DND-41 (cell line): ENCODE measurements around the gene CPPED1.
"Not testable (repeated sequence)": the region's sequence is repeated elsewhere in the genome, so short reads cannot be mapped to it uniquely, and the experiment has no call there.

ENCODE experiments used
- ATAC-seq: fragments of 200-7000 bp; cut with Tn5 transposase; 3 replicates; pipeline ENCODE4 v1.9.1; 2021; ENCODE audit warnings: low read depth; ENCODE audit not compliant: insufficient read depth
- DNase-seq: peaks from one replicate; pipeline ENCODE4 v3.0.0-alpha.2; 2020
- H2AFZ ChIP-seq: 2 replicates; pipeline ENCODE4 v1.6.0; 2012; ENCODE audit warnings: low read depth, low read length
- H3K27ac ChIP-seq: 2 replicates; pipeline ENCODE4 v1.5.1; 2012; ENCODE audit warnings: low read length, inconsistent platforms
- H3K27me3 ChIP-seq: fragments of 200-600 bp; sonication (generic); 2 replicates; pipeline ENCODE4 v1.6.0; 2012; ENCODE audit warnings: low read length, mild to moderate bottlenecking, inconsistent platforms; ENCODE audit not compliant: insufficient read depth, poor library complexity
- H3K36me3 ChIP-seq: 2 replicates; pipeline ENCODE4 v1.5.1; 2012; ENCODE audit warnings: low read length, inconsistent platforms; ENCODE audit not compliant: insufficient read depth
- H3K4me1 ChIP-seq: 2 replicates; pipeline ENCODE4 v1.5.1; 2012; ENCODE audit warnings: mild to moderate bottlenecking, low read length; ENCODE audit not compliant: insufficient read depth
- H3K4me2 ChIP-seq: 2 replicates; pipeline ENCODE4 v1.6.0; 2012; ENCODE audit warnings: mild to moderate bottlenecking, moderate library complexity, low read length, inconsistent platforms; ENCODE audit not compliant: insufficient read depth
- H3K4me3 ChIP-seq, 2 experiments: fragments of 200-600 bp in 1 of 2; shearing (Covaris generic) in 1 of 2; 2 replicates each; pipeline ENCODE4 v1.5.1; 2012 to 2016; ENCODE audit warnings: inconsistent platforms in 2 of 2, low read length in 2 of 2, mild to moderate bottlenecking in 2 of 2, low read depth in 1 of 2, moderate library complexity in 1 of 2
- H3K79me2 ChIP-seq: 2 replicates; pipeline ENCODE4 v1.6.0; 2012; ENCODE audit warnings: low read length, inconsistent platforms; ENCODE audit not compliant: insufficient read depth
- H3K9ac ChIP-seq: 2 replicates; pipeline ENCODE4 v1.6.0; 2012; ENCODE audit warnings: low read depth, mild to moderate bottlenecking, inconsistent platforms, low read length, moderate library complexity
- H3K9me3 ChIP-seq: 2 replicates; pipeline ENCODE4 v1.5.1; 2012; ENCODE audit warnings: low read length, moderate library complexity, mild to moderate bottlenecking, inconsistent platforms; ENCODE audit not compliant: insufficient read depth, severe bottlenecking
- H4K20me1 ChIP-seq: 2 replicates; pipeline ENCODE4 v1.6.0; 2012; ENCODE audit warnings: low read length; ENCODE audit not compliant: insufficient read depth
- CTCF ChIP-seq: IDR thresholded peaks from 2 replicates; pipeline ENCODE4 v1.5.1; 2012; ENCODE audit warnings: borderline replicate concordance, low read length, moderate library complexity, mild to moderate bottlenecking; ENCODE audit not compliant: poor library complexity, severe bottlenecking; ENCODE audit errors: extremely low read depth
- EZH2 ChIP-seq: IDR thresholded peaks from 3 replicates; pipeline ENCODE4 v1.6.1; 2012; ENCODE audit warnings: borderline replicate concordance, low read depth, mild to moderate bottlenecking, moderate library complexity, low read length, inconsistent platforms; ENCODE audit not compliant: severe bottlenecking

CPPED1 gene

GRCh38 chr16:12800817-12801216, 2.9 kb downstream of the CPPED1 start:
- no peaks in the 10 kb centered on the region for H3K27me3 ChIP-seq
- H3K4me2 ChIP-seq: no peak overlapping the region
- H2AFZ ChIP-seq: no peak overlapping the region
- no peaks in the 10 kb centered on the region for H4K20me1 ChIP-seq
- no peaks in the 10 kb centered on the region for H3K9me3 ChIP-seq
- DNase-seq: no peak
- H3K36me3 ChIP-seq: no peaks in the 10 kb centered on the region
- H3K4me1 ChIP-seq: peaks cover 19% of the 10 kb centered on the region
- H3K9ac ChIP-seq: no peak overlapping the region
- 0 out of 2 replicates have a peak, but pooled peaks cover 2% of the 10 kb centered on the region for H3K79me2 ChIP-seq
- no peak for TF ChIP-seq EZH2
- no peak for TF ChIP-seq CTCF
- H3K4me3 ChIP-seq: no peak overlapping the region
- H3K27ac ChIP-seq: no peak overlapping the region
- ATAC-seq: no peak

GRCh38 chr16:12799996-12800395, 3.7 kb downstream of the CPPED1 start:
- H3K9ac ChIP-seq, H2AFZ ChIP-seq, H3K27ac ChIP-seq, H3K27me3 ChIP-seq, H3K36me3 ChIP-seq, H4K20me1 ChIP-seq, H3K9me3 ChIP-seq, DNase-seq, H3K4me3 ChIP-seq, ATAC-seq, H3K79me2 ChIP-seq, H3K4me2 ChIP-seq: not testable (repeated sequence)
- peaks cover 19% of the 10 kb centered on the region for H3K4me1 ChIP-seq

- H2AFZ ChIP-seq: no peak overlapping the region
- H3K9me3 ChIP-seq: no peaks in the 10 kb centered on the region
- TF ChIP-seq EZH2 (no peak), CTCF (no peak)
- no peak overlapping the region for H3K27ac ChIP-seq
- DNase-seq: no peak
- no peak overlapping the region for H3K4me3 ChIP-seq
- H3K27me3 ChIP-seq: no peaks in the 10 kb centered on the region
- no peak overlapping the region for H3K4me2 ChIP-seq
- no peaks in the 10 kb centered on the region for H4K20me1 ChIP-seq
- ATAC-seq: no peak
- 0 out of 2 replicates have a peak, but pooled peaks cover 2% of the 10 kb centered on the region for H3K79me2 ChIP-seq
- H3K4me1 ChIP-seq: peaks cover 11% of the 10 kb centered on the region
- H3K36me3 ChIP-seq: no peaks in the 10 kb centered on the region
- no peak overlapping the region for H3K9ac ChIP-seq
Observed at GRCh38 chr16:12798846-12799245, 4.8 kb downstream of the CPPED1 start.

GRCh38 chr16:12798171-12798570, 5.5 kb downstream of the CPPED1 start:
- no peaks in the 10 kb centered on the region for H3K27me3 ChIP-seq
- H3K4me3 ChIP-seq: no peak overlapping the region
- DNase-seq: no peak
- no peaks in the 10 kb centered on the region for H3K9me3 ChIP-seq
- ATAC-seq: no peak
- no peak overlapping the region for H3K27ac ChIP-seq
- H3K79me2 ChIP-seq: 0 out of 2 replicates have a peak, but pooled peaks cover 2% of the 10 kb centered on the region
- H4K20me1 ChIP-seq: no peaks in the 10 kb centered on the region
- H3K9ac ChIP-seq: no peak overlapping the region
- H3K4me2 ChIP-seq: no peak overlapping the region
- no peak overlapping the region for H2AFZ ChIP-seq
- TF ChIP-seq EZH2 (no peak), CTCF (no peak)
- H3K4me1 ChIP-seq: peaks cover 9% of the 10 kb centered on the region
- H3K36me3 ChIP-seq: no peaks in the 10 kb centered on the region
